Astrocyte of the spinal cord (primary cell): ENCODE measurements around the gene CTNNAL1.
"Not testable (repeated sequence)": the region's sequence is repeated elsewhere in the genome, so short reads cannot be mapped to it uniquely, and the experiment has no call there.

Source experiments
- DNase-seq: peaks from one replicate; pipeline ENCODE4 v3.0.0; 2011; ENCODE audit warnings: low read depth, low spot score
- H3K4me3 ChIP-seq: 2 replicates; pipeline ENCODE4 v1.5.1; 2011; ENCODE audit warnings: low read depth, mild to moderate bottlenecking, low read length, moderate library complexity
- in situ Hi-C: cut with HindIII; loops from 2 replicates; pipeline ENCODE4 v1.10.0; 2017; ENCODE audit warnings: low sequenced_read_pairs
- TF ChIP-seq, protein P1 (sequence below): IDR thresholded peaks from 2 replicates; pipeline ENCODE4 v1.5.1; 2012; ENCODE audit warnings: low read depth, mild to moderate bottlenecking, low read length, inconsistent platforms

Gene CTNNAL1

DNA sequence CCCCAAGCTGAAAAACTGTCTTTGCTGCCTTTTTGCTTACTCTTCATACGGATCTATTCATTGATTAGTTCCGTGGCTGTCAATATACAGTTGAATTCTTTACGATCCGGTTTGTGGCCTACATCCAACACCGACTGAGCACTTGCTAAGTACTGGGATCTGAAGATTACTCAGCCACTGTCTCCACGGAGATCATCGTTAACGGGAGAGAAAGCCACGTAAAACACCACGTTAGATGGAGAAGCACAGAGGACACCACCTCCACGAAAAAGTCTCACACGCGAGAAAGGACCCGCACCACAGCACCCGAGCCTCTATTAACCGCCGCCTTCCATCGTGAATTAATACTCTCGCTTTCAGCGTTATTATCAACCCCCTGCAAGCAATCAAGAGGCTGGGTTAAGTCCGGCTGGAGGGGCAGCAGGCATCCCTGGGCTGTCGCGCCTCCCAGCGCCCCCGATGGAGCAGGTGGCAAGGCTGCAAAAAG is 80.0 kb downstream of the CTNNAL1 start:
- TF ChIP-seq, protein P1, sequence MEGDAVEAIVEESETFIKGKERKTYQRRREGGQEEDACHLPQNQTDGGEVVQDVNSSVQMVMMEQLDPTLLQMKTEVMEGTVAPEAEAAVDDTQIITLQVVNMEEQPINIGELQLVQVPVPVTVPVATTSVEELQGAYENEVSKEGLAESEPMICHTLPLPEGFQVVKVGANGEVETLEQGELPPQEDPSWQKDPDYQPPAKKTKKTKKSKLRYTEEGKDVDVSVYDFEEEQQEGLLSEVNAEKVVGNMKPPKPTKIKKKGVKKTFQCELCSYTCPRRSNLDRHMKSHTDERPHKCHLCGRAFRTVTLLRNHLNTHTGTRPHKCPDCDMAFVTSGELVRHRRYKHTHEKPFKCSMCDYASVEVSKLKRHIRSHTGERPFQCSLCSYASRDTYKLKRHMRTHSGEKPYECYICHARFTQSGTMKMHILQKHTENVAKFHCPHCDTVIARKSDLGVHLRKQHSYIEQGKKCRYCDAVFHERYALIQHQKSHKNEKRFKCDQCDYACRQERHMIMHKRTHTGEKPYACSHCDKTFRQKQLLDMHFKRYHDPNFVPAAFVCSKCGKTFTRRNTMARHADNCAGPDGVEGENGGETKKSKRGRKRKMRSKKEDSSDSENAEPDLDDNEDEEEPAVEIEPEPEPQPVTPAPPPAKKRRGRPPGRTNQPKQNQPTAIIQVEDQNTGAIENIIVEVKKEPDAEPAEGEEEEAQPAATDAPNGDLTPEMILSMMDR = no peak
- peak; percentile 13 for DNase-seq
- peak overlapping the region; percentile 74 for H3K4me3 ChIP-seq
- in situ Hi-C loops = no loop called here

DNA sequence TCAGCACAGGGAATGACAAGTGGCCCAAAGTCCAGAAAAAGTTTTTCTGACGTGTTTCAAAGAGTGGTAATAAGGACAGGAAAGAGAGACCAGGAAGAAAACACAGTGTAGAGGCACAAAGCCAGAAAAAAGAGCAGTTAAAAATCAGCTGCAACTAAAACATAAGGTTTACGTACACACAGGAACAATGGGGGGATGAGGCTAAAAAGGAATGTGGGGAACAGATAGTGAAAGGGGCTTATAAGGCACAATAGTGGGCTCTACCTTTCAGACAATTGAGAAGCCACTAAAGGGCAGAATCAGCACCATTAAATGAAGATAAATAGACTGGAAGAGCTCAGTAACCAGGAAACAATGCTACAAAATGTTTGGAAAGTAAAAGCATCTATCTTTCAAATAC is 84.9 kb downstream of the CTNNAL1 start:
- TF ChIP-seq, protein P1 = no peak
- H3K4me3 ChIP-seq = no peak overlapping the region
- in situ Hi-C loops = no loop called here
- DNase-seq = no peak

- no peak overlapping the region for H3K4me3 ChIP-seq
- no peak for DNase-seq
- TF ChIP-seq, protein P1 = no peak
- in situ Hi-C loops = no loop called here
Observed at GRCh38 chr9:108924466-108924865, 88.8 kb downstream of the CTNNAL1 start.

- no peak for DNase-seq
- TF ChIP-seq, protein P1 = no peak
- in situ Hi-C loops = no loop called here
- no peak overlapping the region for H3K4me3 ChIP-seq
Observed at GRCh38 chr9:108921200-108921599, 92.1 kb downstream of the CTNNAL1 start.

DNA sequence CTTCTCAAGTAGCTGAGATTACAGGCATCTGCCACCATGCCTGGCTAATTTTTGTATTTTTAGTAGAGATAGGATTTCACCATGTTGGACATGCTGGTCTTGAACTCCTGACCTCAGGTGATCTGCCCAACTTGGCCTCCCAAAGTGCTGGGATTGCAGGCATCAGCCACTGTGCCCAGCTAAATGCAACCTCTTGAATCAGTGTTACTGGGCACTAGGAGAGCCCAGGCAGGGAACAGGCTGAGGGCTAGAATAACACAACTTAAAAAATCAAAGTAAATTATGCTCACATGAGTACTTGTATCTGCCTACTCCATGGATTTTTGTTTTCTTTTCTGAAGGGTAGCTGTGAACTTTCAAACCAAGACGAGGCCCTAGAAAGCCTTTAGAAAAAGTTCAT is 92.9 kb downstream of the CTNNAL1 start:
- DNase-seq, H3K4me3 ChIP-seq, in situ Hi-C loops: not testable (repeated sequence)

DNA sequence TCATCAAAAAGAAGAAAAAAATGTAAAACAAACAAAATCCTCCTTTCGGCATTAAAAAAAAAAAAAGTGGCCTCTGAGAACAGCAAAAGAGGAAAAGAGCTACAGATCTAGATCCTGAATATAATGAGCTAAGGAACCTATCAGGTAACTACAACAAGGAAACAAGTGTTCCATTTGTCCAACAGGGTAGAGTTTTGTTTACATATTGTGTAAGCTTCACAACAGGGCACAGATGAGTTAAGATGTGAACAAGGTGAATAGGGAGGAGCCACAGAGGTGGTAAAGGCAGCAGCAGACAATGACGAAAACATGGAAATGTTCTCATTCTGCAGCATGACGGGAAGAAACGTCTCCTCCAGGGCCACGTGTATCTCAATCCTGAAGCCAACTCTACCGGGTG is 93.8 kb downstream of the CTNNAL1 start:
- H3K4me3 ChIP-seq = no peak overlapping the region
- TF ChIP-seq, protein P1 = no peak
- in situ Hi-C loops = no loop called here
- DNase-seq = no peak

DNA sequence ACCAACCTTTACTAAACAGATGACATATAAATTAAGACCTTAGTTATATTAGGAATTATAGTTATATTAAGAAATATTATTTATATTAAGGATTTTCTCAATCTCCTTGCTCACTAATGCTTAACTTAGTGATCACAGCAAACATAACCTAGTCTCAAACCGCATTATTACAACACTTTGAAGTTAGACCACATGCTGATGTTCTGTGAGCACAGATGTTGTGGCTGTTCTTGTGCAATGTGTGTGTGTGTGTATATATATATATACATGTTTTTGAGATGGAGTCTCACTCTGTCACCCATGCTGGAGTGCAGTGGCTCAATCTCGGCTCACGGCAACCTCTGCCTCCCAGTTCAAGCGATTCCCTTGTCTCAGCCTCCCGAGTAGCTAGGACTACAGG is 99.9 kb downstream of the CTNNAL1 start:
- H3K4me3 ChIP-seq = no peak overlapping the region
- TF ChIP-seq, protein P1 = no peak
- in situ Hi-C loops = no loop called here
- no peak for DNase-seq
